Measurements from ENCODE around the gene SF3B6. TPM values are rescaled to one million over a fixed set of nuclear protein-coding genes. Genes with fewer than 3 reads are reported as not detected.
"Not testable (repeated sequence)": the region's sequence is repeated elsewhere in the genome, so short reads cannot be mapped to it uniquely, and the experiment has no call there.

SF3B6 gene
- polyA plus RNA-seq, 5 donors = 116 to 164 (median 138) TPM

DNA sequence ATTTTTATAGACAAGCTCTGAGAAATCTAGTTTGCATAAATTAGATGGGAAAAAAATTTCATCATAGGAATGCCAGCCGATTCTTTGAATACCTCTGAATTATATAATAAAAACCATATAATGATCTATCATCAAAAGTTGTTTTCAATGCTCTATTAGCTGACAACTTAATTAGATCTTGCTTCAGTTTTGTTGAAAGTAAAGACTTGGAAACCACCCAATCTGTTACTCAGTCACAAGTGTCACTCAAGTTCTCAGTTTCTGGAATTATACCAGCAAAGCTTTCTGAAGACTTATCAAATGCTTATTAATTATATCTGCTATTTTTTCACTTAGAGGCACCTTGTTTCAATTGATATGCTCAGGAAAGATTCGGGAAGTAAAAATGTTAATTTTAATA is 25.9 kb upstream of the SF3B6 start:
- DNase-seq = no peak

DNA sequence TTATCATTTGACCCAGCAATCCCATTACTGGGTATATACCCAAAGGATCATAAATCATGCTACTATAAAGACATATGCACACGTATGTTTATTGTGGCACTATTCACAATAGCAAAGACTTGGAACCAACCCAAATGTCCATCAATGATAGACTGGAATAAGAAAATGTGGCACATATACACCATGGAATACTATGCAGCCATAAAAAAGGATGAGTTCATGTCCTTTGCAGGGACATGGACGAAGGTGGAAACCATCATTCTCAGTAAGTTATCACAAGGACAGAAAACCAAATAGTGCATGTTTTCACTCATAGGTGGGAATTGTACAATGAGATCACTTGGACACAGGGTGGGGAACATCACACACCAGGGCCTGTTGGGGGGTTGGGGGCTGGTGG is 24.6 kb upstream of the SF3B6 start:
- not testable (repeated sequence) for DNase-seq

DNA sequence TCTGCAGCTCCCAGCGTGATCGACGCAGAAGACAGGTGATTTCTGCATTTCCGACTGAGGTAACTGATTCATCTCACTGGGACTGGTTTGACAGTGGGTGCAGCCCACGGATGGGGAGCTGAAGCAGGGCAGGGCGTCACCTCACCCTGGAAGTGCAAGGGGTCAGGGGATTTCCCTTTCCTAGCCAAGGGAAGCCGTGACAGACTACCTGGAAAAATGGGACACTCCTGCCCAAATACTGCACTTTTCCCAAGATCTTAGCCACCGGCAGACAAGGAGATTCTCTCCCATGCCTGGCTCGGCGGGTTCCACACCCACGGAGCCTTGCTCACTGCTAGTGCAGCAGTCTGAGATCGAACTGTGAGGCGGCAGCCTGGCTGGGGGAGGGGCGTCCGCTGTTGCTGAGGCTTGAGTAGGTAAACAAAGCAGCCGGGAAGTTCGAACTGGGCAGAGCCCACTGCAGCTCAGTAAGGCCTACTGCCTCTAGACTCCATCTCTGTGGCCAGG is 19.1 kb upstream of the SF3B6 start:
- not testable (repeated sequence) for DNase-seq

DNA sequence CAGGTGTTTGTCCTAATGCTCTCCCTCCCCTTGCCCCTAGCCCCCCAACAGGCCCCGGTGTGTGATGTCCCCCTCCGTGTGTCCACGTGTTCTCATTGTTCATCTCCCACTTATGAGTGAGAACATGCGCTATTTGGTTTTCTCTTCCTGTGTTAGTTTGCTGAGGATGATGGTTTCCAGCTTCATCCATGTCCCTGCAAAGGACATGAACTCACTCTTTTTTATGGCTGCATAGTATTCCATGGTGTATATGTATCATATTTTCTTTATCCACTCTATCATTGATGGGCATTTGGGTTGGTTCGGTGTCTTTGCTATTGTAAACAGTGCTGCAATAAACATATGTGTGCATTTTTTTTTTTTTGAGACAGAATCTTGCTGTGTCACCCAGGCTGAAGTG is 17.1 kb upstream of the SF3B6 start:
- not testable (repeated sequence) for DNase-seq

DNA sequence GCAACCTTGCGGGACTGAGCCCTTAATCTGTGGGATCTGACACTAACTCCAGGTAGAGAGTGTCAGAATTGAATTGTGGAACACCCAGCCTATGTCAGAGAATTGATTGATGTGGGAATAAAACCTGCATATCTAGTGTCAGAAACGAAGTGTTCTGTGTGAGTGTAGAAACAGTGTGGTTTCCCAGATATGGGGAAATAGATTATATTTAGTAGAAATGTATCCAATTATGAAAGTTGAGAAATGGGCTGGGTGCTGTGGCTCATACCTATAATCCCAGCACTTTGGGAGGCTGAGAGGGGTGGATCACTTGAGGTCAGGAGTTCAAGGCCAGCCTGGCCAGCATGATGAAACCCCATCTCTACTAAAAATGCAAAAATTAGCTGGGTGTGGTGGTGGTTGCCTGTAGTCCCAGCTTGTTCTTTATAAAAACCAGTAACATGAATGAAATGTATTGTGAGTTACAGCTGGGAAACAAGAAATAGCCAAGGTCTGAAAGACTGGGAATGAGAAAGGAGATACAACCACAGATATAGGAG is 12.8 kb upstream of the SF3B6 start:
- no peak for DNase-seq

DNA sequence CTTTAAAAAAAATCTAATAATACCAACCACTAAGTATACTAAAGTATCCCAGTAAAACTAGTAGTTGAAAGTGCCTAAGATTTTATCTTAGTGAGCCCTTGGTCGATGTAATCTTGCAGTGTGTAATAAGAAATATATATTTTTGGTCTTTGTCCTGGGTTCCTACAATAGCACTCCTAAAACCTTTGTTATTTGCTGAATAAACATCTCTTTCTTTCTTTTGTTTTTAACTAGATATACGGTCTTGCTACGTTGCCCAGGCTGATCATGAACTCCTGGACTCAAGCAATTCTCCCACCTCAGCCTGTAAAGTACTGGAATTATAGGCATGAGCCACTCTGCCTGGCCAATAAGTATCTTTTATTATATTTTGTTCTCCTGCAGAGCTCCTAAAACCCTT is 10.9 kb upstream of the SF3B6 start:
- no peak for DNase-seq

DNA sequence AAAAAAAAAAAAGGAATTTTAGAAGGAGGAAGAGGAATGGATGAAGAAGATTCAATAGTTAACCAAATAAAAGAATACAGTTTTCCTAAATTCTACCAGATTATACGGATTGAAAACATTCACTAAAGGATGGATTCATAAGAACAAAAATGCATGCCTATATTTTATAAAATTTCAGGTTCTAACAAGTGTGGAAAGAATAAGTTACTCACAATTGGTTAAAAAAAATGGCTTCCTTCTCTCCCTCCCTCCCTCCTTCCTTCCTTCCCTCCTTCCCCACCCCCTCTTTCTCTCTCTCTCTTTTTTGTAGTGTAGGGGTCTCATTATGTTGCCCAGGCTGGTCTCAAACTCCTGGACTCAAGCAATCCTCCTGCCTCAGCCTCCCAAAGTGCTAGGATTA is 10.1 kb upstream of the SF3B6 start:
- no peak for DNase-seq

DNA sequence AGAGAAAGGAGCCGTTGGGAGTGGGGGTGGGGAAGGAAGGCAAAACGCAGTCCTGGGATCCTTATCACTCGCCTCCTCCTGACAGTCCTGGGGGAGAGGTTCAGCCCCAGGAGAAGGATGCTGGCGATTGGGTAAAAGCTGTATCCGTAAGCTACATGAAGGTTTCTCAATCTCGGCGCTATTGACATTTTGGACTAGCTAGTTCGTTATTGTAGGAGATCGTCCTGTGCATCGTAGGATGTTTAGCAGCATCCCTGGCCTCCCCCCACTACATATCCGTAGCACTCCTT is 9.0 kb upstream of the SF3B6 start:
- no peak for DNase-seq

DNA sequence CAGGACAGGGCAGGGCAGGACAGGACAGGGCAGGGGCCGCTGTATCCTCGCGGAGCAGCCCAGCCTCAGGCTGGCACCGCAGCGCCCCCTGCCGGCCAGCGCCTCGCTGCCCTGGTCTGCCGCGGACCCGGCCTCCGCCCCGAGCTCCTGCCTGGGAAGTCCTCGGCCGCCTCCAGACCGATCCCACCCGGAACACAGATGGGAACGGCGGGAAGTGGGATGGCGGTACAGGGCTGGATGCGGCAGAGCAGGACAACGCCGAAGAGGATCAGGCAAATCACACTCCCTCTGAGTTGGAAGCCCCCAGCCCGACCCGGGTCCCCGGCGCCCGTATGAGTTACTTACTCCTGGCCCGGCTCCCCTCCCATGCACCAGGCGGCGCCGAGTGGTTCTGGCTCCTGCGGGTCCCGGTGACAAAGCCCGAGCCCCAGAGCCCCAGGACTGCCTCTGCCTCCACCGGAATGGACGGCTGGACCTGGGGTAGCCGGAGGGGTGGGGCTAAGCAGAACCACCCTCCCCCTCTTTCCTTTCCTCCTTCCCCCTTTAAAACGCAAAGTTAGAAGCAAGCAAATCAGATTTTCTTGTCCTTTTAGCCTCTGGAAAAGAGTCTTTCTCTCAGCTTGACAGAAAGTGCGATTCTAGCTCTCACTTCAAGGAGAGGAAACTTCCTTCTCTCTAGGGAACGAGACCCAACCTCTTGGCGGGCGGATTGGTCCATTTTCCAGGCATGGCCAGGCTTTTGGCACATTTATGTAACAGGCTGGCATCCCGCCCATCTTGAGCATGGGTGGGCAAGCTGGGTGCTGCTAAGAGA is 8.5 kb upstream of the SF3B6 start, which contains the start of gene TP53I3:
Gene TP53I3 (minus strand): TSS at position 449 of the 814 bp plus-strand sequence. CDS start 508 bp downstream, outside the sequence.
- peak; percentile 93 to 94 for DNase-seq

DNA sequence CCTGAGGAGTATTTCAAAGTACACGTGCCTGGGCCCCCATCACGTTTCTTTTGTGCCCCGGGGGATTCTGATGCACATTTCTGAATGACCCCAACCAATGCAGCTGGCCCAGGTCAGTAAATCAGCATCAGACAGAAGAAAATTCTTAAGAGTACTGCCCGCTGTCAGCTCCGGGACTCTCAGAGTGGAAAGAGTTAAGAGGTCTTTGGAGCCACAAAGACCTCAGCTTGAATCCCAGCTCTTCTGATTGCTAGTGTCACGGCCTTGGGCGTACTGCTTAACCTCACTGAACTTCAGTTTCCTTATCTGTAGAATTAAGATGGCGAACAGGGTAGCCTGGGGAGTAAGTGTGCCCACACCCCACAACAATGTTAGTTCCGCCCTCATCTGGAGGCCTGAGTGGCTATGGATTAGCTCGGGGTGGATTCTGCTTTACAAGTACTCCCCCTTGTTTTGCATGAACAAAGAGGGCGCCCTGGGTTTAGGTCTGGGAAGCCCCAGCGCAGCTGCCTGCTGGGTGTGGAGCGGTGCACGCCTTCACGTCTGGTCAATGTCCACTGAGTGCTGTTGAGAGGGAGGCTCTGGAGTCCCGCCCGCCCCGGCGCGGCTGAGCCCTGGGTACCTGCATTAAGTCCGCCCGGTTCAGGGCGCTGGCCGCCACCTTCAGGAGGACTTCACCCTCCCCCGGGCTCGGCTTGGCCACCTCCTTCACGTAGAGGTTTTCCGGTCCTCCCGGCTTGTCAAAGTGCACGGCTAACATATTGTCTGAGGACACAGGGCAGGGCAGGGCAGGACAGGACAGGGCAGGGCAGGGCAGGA is 7.7 kb upstream of the SF3B6 start:
- DNase-seq = peak; percentile 80 to 81

DNA sequence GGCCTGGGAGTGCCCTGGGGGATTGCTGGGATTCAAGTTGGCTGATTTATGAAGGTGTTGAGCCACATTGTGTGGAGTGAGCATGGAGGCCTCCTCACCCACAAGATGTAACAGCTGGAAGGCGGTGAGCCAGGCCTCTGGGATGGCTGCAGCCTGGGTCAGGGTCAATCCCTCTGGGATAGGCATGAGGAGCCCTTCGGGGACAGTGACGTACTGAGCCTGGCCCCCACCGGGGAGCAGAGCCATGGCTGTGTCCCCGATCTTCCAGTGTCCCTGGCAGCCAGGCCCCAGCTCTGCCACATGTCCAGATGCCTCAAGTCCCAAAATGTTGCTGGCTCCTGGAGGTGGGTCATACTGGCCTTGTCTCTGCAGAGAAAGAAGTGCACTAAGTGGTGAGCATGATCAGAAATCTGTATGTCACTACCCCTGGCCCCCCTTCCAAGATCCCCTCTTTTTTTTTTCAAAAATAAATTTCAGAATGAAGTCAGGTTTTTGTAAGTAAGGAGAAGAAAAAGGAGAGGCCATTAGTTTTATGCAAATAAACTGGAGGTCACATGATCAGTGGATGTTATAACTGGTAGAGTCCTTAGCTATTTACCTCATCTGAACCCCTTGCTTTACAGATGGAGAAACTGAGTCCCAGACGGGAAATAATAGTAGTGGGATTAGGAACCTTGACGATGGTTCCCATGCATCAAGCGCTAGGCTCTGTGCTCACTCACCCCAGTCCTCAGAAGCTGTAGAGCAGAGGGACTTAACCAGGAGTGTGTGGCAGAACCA is 6.9 kb upstream of the SF3B6 start:
- no peak for DNase-seq

DNA sequence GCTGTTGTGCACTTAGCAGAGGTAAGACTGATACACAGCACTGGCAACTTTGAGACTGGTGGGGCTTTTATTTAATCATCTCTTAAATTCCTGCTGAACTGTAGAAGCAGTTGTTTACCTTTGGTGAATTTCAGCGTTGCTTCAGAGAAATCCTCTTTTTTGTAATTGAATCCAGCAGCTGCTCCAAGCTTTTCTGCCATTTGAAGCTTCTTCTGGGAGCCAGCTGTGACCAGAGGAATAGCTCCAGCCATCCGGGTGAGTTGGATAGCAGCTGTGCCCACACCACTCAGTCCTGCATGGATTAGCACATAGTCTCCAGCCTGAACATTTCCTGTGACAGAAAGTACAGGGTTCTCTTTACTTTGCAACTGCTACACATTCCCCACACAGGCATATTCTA is 4.6 kb upstream of the SF3B6 start:
- DNase-seq = no peak

DNA sequence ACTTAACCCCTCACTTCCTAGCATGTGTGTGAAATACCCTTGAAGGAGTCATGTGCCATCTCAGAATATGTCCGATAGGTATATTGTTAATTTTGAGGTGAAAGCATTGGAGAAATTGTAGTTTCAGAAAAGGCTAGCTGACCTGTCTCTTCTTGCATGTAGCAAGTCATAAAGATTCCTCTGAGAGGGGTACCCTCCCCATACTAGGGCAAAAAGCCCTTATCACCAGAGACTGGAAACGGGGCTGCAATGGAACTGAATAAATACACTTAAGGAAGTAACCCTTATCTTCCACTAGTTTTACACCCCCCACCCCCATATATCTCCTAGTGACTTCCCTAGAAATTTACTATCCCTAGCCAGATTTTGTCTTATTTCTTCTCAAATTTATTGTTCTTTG is 1.8 kb upstream of the SF3B6 start:
- DNase-seq = no peak

DNA sequence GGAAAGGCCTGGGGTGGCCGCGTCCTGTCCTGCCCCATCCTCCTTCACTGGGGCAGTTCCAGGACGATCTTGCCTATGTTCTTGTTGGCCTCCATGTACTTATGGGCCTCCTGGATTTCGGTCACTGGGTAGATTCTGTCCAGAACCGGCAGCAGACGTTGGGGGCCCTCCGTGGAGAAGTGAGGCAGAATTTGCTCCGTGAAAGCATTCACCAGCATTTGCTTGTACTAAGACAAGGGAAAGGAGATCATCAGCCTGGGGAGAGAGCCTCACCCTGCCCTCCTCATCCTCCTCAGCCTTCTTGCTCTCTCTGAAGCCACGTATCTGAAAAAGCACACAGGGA is 1.4 kb upstream of the SF3B6 start:
- DNase-seq = no peak

DNA sequence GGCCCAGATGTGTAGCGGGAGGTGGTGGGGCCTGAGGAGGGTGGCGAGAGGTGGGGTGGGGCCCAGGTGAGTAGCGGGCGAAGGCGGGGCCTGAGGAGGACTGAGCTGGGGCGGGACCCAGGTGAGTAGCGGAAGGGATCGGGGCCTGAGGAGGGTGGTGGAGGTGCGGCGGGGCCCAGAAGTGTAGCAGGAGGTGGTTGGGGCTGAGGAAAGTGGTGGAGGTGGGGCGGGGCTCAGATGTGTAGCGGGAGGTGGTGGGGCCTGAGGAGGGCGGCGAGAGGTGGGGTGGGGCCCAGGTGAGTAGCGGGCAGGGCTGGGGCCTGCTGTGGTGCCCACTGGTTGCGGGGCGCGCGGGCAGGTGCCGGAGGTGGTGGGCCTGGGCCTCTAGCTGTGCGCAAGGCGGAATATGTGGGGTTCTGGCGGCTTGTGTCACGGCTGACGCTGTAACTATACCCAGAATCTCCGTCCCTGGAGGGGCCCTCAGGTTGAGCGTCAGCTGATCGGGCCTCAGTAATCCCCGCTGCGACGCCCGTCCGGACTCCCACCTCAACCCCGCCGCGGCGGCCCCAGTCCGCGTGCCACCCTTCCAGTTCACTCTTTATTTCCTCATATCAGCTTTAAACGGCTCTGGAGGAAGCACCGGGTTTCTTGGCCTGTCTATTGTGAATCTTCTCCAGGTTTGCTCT is 866 bp upstream of the SF3B6 start:
- no peak for DNase-seq

DNA sequence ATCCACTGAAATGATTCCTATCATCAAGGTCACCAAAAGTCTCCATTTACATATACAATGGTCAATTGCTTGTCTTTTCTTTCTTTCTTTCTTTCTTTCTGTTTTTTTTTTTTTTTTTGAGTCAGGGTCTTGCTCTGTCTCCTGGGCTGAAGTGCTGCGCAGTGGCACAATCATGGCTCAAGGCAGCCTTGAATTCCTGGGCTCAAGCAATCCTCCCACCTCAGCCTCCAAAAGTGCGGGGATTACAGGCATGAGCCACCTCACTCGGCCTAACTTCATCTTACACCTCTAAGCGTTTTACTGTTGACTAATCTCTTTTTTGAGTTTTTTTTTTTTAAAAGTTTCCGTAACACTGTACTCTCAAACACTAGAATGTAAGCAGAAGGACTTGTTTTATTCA is 867 bp downstream of the SF3B6 start:
- no peak for DNase-seq

DNA sequence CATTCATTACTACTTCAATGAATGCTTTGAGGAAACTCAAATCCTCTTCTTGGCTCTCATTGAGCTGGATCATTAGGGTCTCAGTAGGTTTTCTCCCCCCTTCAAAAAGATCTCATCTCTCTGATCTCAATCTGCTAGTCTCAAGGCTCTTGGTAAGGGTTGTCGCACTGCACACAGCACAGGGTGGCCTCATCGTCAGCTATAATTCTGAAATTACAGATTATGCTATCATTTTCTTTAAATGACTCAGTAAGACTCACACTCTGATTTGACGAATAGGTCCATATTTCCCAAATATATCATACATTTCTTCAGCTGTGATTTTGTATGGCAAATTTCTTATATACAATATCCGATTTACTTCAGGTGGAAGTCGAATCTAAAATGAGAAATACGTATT is 2.3 kb downstream of the SF3B6 start:
- DNase-seq = no peak

DNA sequence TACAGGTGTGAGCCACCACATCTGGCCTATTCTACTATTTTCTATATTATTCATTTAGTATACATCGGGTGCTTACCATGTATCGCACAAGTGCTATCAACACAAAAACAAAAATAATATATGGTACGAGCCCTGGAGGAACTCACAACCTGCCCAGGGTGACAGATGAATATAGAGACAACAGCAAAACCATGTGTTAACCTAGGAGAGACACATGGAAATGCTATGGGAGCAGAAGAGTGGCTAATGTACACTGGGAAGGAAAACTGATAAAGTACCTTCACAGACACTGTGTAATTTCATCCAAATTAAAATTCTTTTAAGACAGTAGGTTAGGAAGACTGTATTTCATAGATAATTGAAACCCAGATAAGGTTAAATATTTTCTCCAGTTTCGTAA is 3.9 kb downstream of the SF3B6 start:
- DNase-seq = no peak

DNA sequence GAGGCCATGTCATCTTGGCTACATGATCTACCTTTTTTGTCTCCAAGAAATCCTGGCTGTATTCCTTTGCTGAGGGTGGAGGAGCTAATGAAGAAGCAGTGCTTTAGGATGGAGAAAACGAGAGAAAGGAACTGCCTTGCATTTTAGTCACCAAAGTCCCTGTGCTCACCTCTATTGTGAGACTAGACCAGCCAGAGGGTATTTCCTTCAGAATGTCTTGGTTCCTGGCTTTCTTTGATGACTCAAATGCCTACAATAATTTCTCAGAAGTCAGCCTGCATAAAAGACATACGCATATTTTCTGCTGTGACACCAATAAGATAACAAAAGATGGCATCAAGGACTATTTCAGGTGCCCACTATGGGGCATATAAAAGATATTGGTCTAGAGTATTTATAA is 10.8 kb downstream of the SF3B6 start:
- DNase-seq = no peak

DNA sequence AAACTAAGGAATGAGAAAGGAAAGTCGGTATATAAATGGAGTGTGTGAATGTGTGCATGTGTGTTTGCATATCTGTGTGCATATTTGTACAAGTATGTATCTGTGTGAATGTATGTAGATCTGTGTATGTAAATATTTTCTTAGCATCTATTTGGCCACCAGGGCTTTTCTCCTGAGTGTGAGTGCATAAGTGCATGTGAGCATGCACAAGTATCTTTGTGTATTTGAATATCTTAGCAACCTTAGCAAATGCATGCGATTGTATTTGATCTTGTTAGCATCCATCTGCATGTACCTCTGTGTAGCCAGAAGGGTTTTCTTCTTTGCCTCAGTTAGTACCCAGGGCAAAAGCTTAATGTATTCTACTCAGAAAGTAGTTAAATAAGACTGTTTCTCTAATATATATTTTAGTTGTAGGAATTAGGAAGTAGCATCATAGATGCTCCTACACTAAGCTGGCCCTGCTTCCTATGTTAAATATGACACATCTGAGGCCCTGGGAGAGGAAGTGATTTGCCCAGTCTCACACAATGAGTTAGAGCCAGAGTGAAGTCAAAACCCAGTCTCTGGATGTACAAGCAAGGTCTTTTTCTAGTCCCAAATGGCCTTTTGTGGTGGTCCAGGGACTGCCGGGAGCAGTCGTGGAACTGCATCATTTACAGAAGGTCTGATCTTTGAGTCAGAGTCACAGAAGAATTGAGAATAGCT is 17.4 kb downstream of the SF3B6 start:
- no peak for DNase-seq

DNA sequence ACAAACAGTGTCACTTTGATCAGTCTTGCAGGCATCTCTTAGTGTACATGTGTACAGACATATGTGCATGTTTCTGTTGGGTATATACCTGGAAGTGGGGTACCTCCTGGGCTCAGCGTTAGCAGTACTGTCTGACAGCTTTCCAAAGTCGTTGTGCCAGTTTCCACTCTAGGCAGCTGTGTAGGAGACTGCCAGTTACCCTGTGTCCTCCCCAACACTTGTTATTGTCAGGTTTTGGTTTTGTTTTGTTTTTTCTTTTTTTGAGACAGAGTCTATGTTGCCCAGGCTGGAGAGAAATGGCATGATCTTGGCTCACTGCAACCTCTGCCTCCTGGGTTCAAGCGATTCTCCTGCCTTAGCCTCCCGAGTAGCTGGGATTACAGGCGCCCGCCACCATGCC is 20.4 kb downstream of the SF3B6 start:
- no peak for DNase-seq

Data from right lung (tissue), 5 donors.